ENCODE measurements around the gene SYCP2L.

- TF ChIP-seq CTCF (IDR thresholded peaks at IDR 0.05) (no peak), POLR2A (IDR thresholded peaks at IDR 0.05) (no peak)
These were observed 108.4 kb downstream of the SYCP2L start for GRCh38 chr6:10995114-10995707.

All from testis (tissue), 2 donors.